HepG2 (cell line): Measurements from ENCODE around the gene PRDM15. TPM values are rescaled to one million over a fixed set of nuclear protein-coding genes. Genes with fewer than 3 reads are reported as not detected.
A peak's percentile ranks its signal among the peaks of the same experiment; 100 is the strongest.

Experiments
- CREM ChIP-seq, 2 experiments: sonication (generic) in 1 of 2; formaldehyde crosslinking in 1 of 2; IDR thresholded peaks; 2 replicates each; pipeline versions ENCODE4 v1.4.0 to v1.6.1; 2016 to 2020; ENCODE audit warnings: antibody characterized with exemption in 1 of 2, mild to moderate bottlenecking in 1 of 2, missing genetic modification reagents in 1 of 2
- ISL2 ChIP-seq: sonication (generic); formaldehyde crosslinking; IDR thresholded peaks from 2 replicates; pipeline ENCODE4 v1.5.0; 2020; ENCODE audit warnings: missing genetic modification reagents
- PATZ1 ChIP-seq: sonication (generic); formaldehyde crosslinking; IDR thresholded peaks from 2 replicates; pipeline ENCODE4 v1.4.0; 2020; ENCODE audit warnings: missing genetic modification reagents
- RXRA ChIP-seq: sonication (generic); formaldehyde crosslinking; IDR thresholded peaks from 2 replicates; pipeline ENCODE4 v1.5.1; 2020; ENCODE audit warnings: missing genetic modification reagents
- ZBTB7B ChIP-seq: sonication (generic); formaldehyde crosslinking; IDR thresholded peaks from 2 replicates; pipeline ENCODE4 v1.4.0; 2020; ENCODE audit warnings: missing genetic modification reagents
- ZNF232 ChIP-seq: sonication (generic); formaldehyde crosslinking; IDR thresholded peaks from 2 replicates; pipeline ENCODE4 v1.4.0; 2020; ENCODE audit warnings: missing genetic modification reagents, borderline replicate concordance
- ZNF362 ChIP-seq: sonication (generic); formaldehyde crosslinking; IDR thresholded peaks from 2 replicates; pipeline ENCODE4 v1.4.0; 2020; ENCODE audit warnings: missing genetic modification reagents, mild to moderate bottlenecking, borderline replicate concordance
- ZNF639 ChIP-seq: conservative IDR thresholded peaks from 2 replicates; pipeline ENCODE4 v1.6.1; 2018; ENCODE audit warnings: missing genetic modification reagents
- ZSCAN9 ChIP-seq: IDR thresholded peaks from 2 replicates; pipeline ENCODE4 v1.6.1; 2016; ENCODE audit warnings: borderline replicate concordance
- polyA plus RNA-seq, 8 experiments: library from polyadenylated mRNA; depleted of rRNA in 3 of 8; stranded (reverse) in 7 of 8; unstranded in 1 of 8; fragments of >200 nt; fragmentation: Illumina TruSeq in 4 of 8; extraction: Trizol in 4 of 8; gene quantifications; 2 replicates each; pipeline versions ENCODE4 v1.2.1 to v1.2.3, GENCODE V29; 2011 to 2016; ENCODE audit warnings: low read depth in 4 of 8, missing spikeins in 1 of 8, mixed read lengths in 1 of 8; ENCODE audit not compliant: insufficient read depth in 1 of 8
- total RNA-seq, 5 experiments: library from RNA; depleted of rRNA; stranded (reverse); fragments of >200 nt; fragmentation: Illumina TruSeq; extraction: Trizol; gene quantifications; 2 replicates each; pipeline ENCODE4 v1.2.3, GENCODE V29; 2016; ENCODE audit warnings: low read depth in 1 of 5
- TF ChIP-seq, protein P1 (sequence below): sonication (generic); formaldehyde crosslinking; IDR thresholded peaks from 2 replicates; pipeline ENCODE4 v1.4.0; 2020; ENCODE audit warnings: mild to moderate bottlenecking, missing genetic modification reagents, borderline replicate concordance
- TF ChIP-seq, protein P2 (sequence below): sonication (generic); formaldehyde crosslinking; IDR thresholded peaks from 2 replicates; pipeline ENCODE4 v1.4.0; 2020; ENCODE audit warnings: missing genetic modification reagents, borderline replicate concordance
- TF ChIP-seq, protein P3 (sequence below): IDR thresholded peaks from 2 replicates; pipeline ENCODE4 v1.6.1; 2018; ENCODE audit warnings: missing genetic modification reagents, mild to moderate bottlenecking, missing compliant biosample characterization

The PRDM15 gene
- total and polyA plus RNA-seq, 2 of the 13 experiments (the other 11 are each of a cell fraction or from before 2014, with no cell fraction given) = 4.0 to 6.9 TPM

DNA sequence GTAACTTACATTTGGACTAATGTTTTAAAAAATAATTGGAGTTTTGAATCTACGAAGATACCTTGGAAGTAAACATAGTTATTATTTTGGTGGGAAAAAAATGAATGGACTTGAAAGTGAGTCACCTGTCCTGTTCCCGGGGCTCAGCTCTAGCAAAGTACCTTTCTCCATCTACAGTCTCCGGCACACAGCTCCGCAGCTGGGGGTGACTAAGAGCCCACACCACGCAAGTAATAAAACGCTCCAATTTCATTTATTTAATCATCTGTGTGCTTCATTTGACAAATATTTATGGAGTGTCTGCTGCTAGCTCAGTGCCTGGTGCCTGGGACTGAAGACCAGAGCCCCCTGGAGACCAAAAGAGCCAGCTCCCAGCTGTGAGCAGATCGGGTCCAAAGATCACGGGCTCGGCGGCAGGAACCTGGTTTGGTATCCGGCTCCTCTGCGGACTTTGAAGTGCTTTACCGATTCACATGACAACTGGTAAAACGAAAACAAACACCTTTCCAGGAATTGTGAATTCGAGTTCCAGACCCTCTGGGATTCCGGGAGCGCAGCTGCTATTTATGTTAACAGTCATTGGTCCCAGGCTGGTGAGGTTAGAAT is 110.6 kb downstream of the PRDM15 start (continued):
- TF ChIP-seq, protein P1, sequence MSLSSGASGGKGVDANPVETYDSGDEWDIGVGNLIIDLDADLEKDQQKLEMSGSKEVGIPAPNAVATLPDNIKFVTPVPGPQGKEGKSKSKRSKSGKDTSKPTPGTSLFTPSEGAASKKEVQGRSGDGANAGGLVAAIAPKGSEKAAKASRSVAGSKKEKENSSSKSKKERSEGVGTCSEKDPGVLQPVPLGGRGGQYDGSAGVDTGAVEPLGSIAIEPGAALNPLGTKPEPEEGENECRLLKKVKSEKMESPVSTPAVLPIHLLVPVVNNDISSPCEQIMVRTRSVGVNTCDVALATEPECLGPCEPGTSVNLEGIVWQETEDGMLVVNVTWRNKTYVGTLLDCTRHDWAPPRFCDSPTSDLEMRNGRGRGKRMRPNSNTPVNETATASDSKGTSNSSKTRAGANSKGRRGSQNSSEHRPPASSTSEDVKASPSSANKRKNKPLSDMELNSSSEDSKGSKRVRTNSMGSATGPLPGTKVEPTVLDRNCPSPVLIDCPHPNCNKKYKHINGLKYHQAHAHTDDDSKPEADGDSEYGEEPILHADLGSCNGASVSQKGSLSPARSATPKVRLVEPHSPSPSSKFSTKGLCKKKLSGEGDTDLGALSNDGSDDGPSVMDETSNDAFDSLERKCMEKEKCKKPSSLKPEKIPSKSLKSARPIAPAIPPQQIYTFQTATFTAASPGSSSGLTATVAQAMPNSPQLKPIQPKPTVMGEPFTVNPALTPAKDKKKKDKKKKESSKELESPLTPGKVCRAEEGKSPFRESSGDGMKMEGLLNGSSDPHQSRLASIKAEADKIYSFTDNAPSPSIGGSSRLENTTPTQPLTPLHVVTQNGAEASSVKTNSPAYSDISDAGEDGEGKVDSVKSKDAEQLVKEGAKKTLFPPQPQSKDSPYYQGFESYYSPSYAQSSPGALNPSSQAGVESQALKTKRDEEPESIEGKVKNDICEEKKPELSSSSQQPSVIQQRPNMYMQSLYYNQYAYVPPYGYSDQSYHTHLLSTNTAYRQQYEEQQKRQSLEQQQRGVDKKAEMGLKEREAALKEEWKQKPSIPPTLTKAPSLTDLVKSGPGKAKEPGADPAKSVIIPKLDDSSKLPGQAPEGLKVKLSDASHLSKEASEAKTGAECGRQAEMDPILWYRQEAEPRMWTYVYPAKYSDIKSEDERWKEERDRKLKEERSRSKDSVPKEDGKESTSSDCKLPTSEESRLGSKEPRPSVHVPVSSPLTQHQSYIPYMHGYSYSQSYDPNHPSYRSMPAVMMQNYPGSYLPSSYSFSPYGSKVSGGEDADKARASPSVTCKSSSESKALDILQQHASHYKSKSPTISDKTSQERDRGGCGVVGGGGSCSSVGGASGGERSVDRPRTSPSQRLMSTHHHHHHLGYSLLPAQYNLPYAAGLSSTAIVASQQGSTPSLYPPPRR = peak; percentile 71; the same call in 1 of the 2 replicates
- TF ChIP-seq ZBTB7B (CRISPR knock-in tag) = peak; percentile 90
- TF ChIP-seq, protein P2, sequence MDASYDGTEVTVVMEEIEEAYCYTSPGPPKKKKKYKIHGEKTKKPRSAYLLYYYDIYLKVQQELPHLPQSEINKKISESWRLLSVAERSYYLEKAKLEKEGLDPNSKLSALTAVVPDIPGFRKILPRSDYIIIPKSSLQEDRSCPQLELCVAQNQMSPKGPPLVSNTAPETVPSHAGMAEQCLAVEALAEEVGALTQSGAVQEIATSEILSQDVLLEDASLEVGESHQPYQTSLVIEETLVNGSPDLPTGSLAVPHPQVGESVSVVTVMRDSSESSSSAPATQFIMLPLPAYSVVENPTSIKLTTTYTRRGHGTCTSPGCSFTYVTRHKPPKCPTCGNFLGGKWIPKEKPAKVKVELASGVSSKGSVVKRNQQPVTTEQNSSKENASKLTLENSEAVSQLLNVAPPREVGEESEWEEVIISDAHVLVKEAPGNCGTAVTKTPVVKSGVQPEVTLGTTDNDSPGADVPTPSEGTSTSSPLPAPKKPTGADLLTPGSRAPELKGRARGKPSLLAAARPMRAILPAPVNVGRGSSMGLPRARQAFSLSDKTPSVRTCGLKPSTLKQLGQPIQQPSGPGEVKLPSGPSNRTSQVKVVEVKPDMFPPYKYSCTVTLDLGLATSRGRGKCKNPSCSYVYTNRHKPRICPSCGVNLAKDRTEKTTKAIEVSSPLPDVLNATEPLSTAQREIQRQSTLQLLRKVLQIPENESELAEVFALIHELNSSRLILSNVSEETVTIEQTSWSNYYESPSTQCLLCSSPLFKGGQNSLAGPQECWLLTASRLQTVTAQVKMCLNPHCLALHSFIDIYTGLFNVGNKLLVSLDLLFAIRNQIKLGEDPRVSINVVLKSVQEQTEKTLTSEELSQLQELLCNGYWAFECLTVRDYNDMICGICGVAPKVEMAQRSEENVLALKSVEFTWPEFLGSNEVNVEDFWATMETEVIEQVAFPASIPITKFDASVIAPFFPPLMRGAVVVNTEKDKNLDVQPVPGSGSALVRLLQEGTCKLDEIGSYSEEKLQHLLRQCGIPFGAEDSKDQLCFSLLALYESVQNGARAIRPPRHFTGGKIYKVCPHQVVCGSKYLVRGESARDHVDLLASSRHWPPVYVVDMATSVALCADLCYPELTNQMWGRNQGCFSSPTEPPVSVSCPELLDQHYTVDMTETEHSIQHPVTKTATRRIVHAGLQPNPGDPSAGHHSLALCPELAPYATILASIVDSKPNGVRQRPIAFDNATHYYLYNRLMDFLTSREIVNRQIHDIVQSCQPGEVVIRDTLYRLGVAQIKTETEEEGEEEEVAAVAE (CRISPR knock-in tag) = peak; percentile 43; the same call in 1 of the 2 replicates
- TF ChIP-seq ZNF639 (CRISPR knock-in tag) = 0 out of 2 replicates have a peak, but pooled peaks have one; percentile 28
- TF ChIP-seq ZSCAN9 (CRISPR knock-in tag) = peak; percentile 73; the same call in 1 of the 2 replicates
- TF ChIP-seq, protein P3, sequence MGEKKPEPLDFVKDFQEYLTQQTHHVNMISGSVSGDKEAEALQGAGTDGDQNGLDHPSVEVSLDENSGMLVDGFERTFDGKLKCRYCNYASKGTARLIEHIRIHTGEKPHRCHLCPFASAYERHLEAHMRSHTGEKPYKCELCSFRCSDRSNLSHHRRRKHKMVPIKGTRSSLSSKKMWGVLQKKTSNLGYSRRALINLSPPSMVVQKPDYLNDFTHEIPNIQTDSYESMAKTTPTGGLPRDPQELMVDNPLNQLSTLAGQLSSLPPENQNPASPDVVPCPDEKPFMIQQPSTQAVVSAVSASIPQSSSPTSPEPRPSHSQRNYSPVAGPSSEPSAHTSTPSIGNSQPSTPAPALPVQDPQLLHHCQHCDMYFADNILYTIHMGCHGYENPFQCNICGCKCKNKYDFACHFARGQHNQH (CRISPR knock-in tag) = peak; percentile 77
- peak; percentile 74; the same call in 1 of the 2 replicates for TF ChIP-seq ZNF232 (CRISPR knock-in tag)
- peak; percentile 75; the same call in 1 of the 2 replicates for TF ChIP-seq RXRA (CRISPR knock-in tag)
- TF ChIP-seq ZNF362 = peak; percentile 17; the same call in 1 of the 2 replicates
- TF ChIP-seq ISL2 = peak; percentile 68
- peak; percentile 59 for TF ChIP-seq PATZ1 (CRISPR knock-in tag)
- peak; percentile 81 for TF ChIP-seq CREM (IDR thresholded peaks at IDR 0.05)
- no peak for TF ChIP-seq CREM (CRISPR knock-in tag; IDR thresholded peaks at IDR 0.05)
